ENCODE results near the gene TNFRSF19.
"Not testable (repeated sequence)": the region's sequence is repeated elsewhere in the genome, so short reads cannot be mapped to it uniquely, and the experiment has no call there.

TNFRSF19 gene

DNA sequence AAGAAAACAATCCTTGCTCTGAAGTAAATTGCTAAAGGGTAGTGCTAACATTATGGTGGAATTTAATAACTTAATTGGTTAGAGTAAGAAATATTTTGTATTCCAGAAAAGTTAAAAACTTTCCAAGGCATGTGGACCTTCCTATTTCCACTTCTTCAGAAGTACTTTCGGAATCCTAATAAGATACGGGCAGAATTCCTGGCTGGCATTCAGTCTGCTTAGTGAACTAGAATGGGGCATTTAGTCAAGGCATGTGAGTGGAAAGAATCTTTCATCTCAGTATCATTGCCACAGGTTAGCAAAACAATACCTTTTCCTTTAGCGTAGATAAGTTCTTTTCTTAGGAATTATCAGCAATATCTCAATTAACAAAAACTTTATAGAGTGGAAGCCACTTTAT is 85.1 kb downstream of the TNFRSF19 start:
- DNase-seq (ENCODE audit: low read depth): no peak

DNA sequence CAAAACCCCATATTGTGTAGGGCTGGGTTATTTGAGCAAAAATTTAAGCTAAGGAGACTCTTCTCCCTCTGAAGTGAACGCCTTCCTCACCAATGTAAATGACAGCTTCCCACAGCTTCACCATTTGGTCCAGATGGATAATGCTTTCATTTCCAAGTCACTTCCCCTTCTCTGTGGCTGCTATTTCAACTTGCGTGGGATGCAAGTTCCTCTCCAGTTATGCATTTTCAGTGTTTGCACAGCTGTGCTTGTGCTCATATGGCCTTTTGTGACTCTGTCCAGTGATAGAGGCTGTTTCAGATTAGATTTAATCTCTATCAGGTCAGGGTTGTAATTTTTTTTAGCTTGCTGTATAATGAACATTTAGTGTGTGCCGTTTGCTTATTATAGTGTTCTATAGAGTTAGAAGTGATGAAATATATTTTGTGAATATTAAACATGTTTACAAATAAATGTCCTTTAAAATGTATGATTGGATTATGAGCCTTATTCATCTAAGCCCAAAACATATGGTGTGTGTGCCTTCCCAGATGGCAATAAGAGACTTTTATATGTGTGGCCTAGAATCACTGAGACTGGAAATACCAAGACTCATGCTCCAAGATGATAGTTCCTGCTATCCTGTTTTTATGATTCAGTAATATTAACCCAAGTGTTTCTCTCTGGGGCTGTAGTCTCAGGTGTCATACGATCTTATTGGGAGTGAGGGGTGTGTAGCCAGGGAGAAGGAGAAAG is 86.6 kb downstream of the TNFRSF19 start:
- no peak for DNase-seq (ENCODE audit: low read depth)

DNA sequence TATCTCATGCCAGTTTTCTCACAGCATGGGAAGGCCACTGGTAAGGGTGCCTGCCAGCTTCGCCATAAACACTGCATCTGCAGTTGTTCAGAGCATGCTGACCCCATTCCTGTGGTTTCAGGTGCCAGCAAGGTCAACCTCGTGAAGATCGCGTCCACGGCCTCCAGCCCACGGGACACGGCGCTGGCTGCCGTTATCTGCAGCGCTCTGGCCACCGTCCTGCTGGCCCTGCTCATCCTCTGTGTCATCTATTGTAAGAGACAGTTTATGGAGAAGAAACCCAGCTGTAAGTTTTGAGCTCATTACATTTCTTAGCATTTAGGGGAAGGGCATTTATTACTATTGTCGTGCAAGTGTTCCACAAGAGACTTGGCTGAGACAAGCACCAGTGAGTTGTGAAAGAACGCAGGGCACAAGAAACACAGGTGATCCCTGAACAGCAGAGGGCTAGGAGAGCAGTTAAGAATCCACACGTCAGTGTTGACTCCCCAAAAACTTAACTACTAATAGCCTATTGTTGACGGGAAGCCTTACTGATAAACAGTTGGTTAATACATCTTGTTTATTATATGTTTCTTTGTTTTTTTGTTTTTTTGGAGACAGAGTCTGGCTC is 88.8 kb downstream of the TNFRSF19 start:
- no peak for DNase-seq (ENCODE audit: low read depth)

DNA sequence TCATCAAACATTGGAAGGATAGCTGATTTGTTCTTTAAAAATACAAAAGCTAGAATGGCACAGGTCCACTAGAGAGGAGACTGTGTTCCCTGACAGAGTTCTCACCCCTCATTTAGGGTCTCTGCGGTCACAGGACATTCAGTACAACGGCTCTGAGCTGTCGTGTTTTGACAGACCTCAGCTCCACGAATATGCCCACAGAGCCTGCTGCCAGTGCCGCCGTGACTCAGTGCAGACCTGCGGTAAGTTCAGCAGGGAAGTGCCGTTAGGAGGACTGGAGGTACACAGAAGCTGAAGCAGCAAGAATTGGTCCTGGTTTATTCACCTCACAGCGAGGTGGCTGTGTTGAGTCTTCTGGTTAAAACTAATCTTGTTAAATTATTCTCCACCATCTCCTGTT is 90.0 kb downstream of the TNFRSF19 start:
- peak; percentile 42 for DNase-seq (ENCODE audit: low read depth)

DNA sequence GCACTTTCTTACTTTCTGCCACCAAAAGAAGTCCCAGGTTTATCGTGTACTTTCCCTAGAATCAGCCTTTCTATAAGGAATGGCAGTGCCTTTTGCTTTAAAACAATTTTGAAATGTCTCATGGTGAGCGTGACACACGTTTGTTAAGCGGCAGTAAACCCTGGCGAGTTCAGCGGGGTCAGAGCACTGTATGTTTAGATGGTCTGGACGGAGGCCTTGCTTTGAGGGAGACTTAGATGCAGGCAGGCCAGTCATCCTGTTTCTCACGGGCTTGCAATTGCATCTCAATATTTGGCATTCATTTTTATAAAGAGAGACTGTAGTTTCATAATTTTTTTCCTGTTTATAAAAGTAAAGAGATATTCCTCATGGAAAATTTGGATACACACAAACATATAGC is 96.4 kb downstream of the TNFRSF19 start:
- DNase-seq (ENCODE audit: low read depth): no peak

DNA sequence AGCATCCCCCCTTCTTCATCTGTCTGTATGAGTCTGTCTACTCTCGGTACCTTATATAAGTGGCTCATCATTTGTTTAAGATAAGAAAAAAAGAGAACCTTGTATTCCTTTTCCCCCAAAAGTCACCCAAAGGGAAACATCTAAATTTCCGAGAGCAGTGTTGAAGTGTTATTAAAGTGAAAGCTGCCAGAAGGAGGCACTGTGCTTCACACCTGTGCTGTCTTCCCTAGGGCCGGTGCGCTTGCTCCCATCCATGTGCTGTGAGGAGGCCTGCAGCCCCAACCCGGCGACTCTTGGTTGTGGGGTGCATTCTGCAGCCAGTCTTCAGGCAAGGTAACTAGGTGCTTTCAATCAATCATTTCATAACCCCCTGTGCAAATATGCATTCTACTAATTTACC is 97.5 kb downstream of the TNFRSF19 start:
- DNase-seq (ENCODE audit: low read depth): no peak

DNA sequence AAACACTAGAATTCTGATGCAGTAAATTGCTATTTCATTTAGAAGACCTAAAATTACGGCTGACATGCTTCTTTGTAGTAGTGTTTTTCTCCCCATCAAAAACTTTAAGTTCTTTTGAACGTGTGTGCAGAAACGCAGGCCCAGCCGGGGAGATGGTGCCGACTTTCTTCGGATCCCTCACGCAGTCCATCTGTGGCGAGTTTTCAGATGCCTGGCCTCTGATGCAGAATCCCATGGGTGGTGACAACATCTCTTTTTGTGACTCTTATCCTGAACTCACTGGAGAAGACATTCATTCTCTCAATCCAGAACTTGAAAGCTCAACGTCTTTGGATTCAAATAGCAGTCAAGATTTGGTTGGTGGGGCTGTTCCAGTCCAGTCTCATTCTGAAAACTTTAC is 98.3 kb downstream of the TNFRSF19 start:
- no peak for DNase-seq (ENCODE audit: low read depth)

DNA sequence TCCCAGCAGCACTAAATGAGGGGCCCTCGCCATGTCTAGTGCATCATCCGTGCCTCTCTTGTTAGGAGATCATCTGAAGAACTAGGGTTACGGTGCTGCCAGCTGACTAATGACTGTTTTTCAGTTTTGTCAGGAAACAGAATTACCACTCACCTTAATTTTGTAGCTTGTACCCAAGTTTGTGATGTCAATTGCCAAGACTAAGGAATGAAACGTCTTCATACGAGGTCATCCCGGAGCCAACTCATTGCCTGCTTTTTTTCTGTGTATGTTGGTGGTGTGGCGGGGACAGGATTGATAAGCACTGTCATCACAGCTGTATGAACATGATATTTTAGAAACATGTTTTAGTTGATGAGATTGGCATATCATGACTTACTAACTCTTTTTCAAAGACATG is 100.6 kb downstream of the TNFRSF19 start:
- DNase-seq (ENCODE audit: low read depth): no peak

DNA sequence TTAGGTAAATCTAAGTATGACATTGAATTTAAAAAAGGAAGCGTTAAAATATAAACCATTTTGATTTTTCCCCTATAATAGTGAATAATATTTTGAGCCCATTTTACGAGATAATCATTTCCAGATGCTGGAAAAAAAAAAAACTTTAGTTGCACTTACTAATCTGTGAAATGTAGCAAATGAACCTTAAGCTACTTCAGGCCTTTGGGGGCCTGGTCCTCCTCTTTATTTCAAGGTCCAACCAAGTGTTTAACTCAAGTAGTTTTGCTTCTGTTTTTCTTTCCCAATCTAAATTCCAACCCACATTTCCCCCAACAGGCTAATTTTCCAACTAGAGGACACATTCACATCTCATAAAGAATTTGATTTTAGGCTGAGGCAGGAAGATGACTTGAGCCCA is 101.2 kb downstream of the TNFRSF19 start:
- DNase-seq (ENCODE audit: low read depth): no peak

DNA sequence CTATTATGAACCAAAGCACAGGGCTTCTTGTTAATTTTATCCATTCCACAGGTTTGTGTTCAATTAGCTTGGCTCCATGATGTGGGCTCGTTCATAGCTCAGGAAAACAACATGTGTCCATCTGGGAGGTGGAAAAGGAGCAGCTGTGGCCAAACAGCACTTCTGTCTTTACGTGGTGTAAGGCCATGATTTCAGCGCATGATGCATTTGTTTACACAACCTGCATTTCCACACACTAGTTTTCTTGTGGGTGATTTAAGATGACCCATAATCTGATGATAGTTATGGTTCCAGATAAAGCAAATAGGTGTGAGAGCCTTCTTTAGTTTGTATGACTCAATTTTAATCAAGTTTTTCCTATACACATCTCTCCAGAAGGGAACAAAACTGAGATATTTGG is 101.7 kb downstream of the TNFRSF19 start:
- DNase-seq (ENCODE audit: low read depth): peak; percentile 76

DNA sequence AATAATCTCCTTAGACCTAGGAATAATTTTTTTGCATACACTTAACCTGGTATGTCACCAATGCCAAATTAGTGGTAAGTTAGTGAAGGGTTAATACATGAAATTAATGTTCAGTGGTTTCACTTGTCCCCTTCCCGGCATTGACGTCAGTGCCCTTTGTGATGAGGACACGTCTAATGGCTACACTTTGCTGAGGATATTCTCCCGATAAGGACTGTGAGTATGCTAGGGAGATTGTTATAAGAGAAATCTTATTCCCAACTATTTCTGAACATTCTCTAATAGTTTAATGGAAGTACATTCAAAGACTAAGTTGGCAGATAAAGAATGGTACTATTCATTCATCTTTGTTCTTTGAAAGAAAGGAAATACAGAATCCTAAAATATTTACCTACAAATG is 102.4 kb downstream of the TNFRSF19 start:
- DNase-seq (ENCODE audit: low read depth): no peak

DNA sequence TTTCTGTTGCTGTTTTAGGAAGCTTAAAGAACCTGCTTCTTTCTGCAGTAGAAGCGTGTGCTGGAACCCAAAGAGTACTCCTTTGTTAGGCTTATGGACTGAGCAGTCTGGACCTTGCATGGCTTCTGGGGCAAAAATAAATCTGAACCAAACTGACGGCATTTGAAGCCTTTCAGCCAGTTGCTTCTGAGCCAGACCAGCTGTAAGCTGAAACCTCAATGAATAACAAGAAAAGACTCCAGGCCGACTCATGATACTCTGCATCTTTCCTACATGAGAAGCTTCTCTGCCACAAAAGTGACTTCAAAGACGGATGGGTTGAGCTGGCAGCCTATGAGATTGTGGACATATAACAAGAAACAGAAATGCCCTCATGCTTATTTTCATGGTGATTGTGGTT is 103.1 kb downstream of the TNFRSF19 start:
- peak; percentile 93 for DNase-seq (ENCODE audit: low read depth)

DNA sequence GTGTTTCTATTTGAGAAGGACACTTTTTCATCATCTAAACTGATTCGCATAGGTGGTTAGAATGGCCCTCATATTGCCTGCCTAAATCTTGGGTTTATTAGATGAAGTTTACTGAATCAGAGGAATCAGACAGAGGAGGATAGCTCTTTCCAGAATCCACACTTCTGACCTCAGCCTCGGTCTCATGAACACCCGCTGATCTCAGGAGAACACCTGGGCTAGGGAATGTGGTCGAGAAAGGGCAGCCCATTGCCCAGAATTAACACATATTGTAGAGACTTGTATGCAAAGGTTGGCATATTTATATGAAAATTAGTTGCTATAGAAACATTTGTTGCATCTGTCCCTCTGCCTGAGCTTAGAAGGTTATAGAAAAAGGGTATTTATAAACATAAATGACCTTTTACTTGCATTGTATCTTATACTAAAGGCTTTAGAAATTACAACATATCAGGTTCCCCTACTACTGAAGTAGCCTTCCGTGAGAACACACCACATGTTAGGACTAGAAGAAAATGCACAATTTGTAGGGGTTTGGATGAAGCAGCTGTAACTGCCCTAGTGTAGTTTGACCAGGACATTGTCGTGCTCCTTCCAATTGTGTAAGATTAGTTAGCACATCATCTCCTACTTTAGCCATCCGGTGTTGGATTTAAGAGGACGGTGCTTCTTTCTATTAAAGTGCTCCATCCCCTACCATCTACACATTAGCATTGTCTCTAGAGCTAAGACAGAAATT is 103.8 kb downstream of the TNFRSF19 start:
- DNase-seq (ENCODE audit: low read depth): no peak

DNA sequence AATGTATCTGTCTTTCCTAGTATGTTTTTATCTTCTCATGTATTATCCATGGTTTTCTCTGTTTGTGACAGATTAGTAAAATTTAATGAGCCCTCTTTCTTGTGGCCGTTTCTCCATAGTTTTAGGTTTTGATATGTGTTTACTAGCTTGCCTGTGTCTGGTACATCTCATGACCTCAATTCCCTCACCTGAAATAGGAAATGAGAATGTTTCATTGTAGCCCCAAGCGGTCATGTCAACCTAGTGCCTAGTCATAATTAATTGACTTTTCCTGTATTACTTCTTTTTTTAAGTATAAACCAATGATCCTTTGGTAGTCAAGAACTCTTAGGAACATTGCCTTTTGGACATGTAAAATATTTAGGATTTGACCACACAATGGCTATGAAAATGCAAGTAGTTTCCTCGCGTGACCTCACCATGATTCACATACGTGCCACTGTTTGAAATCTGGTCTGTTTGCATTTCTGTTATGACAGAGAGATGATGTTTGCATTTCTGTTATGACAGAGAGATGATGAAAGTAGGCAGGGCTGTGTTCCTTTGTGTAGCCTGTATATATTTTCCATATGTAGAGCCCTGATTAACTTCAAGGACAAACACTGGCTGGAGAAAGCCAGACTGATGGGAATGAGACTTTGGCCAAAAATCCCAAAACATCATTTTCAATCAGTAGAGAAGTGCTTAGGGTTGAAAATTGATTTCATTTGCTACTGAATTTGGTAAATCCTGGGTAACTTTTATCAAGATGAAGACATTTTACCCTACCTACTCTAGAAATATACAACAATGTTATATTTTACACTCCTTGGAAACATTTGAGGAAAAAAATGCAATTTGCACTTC is 104.8 kb downstream of the TNFRSF19 start:
- peak; percentile 96 for DNase-seq (ENCODE audit: low read depth)

DNA sequence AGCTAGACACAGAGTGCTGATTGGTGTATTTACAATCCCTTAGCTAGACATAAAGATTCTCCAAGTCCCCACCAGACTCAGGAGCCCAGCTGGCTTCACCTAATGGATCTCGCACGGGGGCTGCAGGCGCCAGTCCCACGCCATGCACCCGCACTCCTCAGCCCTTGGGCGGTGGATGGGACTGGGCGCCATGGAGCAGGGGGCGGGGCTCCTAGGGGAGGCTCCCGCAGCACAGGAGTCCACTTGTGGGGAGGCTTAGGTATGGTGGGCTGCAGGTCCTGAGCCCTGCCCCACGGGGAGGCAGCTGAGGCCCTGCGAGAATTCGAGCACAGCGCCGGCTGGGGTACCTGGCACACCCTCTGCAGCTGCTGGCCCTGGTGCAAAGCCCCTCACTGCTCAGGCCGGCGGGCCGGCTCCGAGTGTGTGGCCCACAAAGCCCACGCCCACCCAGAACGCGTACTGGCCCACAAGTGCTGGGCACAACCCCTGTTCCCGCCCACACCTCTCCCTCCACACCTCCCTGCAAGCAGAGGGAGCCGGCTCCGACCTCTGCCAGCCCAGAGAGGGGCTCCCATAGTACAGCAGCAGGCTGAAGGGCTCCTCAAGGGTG is 107.6 kb downstream of the TNFRSF19 start:
- DNase-seq (ENCODE audit: low read depth): not testable (repeated sequence)

DNA sequence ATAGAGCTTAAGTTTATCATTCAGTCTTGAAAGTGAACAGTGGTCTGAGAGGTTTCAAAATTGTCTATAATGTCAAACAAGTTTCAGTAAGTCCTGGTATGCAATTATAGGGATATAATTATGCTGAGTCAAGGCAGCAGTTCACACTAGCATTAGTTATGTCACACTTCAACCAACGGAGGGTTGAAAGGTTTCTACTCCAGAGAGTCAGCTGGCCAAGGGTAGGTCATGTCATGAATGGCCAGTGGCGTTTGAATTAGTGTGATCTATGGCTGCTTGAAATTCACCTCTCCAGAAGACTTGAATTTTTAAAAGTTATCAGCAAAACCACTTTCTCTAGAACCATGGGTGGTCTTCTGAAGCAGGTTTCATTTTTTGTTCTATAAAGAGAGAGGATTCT is 108.6 kb downstream of the TNFRSF19 start:
- DNase-seq (ENCODE audit: low read depth): peak; percentile 30

DNA sequence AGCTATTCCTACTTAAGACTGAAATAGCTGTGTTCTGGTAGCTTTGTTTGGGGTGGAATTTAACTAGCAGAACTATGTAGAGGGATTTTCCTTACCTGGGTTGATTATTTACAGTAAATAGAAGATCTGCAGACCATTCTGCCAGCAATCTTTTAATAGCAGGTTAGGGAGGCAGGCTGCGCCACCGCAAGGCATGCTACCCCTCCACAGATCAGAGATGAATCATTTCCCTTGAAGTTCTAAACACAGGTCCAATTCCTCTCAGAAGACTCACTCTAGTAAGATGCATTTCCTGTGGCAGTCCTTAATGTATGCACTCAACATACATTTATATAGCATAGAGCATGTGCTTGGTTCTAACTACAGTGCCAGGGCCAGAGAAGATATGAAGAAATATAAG is 109.0 kb downstream of the TNFRSF19 start:
- peak; percentile 95 for DNase-seq (ENCODE audit: low read depth)

DNA sequence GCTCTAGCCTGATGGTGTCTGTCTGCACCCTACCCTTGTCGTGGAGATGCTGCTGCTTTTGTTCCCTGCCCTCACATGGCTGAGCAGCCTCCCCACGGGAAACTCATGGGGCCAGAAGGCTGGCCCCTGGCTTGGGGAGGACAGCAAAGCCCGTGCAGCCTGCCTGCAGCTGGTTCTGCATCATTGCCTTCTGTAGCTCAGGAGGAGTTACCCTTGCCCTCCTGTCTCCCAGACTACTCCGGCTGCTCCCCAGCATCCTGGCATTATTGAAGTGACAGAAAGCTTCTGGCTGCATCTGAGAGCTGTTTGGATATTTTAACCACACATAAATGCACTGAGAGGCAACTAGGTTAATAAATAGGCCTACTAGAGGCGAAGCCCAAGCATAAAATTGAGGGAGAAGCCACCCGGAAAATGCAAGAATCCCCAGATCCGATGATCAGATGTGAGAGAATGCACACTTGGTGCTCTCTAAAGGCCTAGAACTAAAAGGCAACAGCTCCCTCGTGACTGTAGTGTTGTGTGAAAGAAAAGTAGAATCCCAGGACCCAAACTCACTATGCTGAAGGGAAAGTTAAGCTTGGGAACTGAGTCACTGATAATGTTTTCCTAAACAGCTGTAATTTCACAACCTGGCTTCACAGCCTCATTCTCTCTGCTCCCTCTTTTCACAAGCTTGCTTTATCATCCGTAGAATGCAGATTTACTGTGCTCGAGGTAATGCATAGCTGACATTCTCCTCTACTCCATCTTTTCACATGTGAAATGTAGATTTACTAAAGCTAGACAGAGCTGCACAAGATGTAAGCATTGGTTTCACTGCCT is 110.8 kb downstream of the TNFRSF19 start:
- DNase-seq (ENCODE audit: low read depth): peak; percentile 26

DNA sequence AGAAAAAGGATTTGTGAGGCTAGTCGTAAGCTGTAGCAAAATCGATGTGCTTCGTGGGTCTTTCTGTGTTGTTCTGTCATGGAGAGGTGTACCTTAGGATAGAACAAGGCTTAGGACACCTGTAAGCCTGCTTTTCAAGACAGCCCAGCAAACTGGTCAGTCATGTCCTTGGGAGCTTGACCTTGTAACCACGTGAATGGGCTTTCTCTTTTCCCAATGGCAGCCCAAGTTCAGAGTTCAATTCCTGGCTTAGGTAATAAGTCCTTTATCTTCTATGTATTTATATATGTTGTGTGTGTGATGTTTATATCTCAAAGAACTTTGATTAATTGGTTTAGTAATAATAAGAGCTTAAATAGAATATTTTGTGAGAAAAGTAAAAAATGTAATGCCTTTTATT is 112.9 kb downstream of the TNFRSF19 start:
- no peak for DNase-seq (ENCODE audit: low read depth)

DNA sequence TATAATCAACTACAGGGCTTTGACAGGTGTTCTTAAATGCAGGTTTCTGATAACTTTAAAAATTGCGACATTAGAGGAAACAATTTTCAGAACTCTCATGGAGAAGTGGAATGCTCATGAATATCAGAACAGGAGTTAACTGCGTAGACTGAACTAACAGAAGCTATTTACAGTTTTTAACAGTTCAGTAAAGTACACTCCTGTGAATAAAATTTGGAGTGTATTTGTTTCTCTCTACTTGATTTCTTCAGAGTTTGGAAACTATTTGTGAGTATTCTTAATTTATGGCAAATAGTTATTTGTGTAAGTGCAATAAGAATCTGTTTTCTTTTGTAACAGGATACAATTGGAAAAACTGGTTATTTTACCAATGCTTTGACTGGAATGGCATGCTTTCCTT is 114.4 kb downstream of the TNFRSF19 start:
- DNase-seq (ENCODE audit: low read depth): no peak

DNA sequence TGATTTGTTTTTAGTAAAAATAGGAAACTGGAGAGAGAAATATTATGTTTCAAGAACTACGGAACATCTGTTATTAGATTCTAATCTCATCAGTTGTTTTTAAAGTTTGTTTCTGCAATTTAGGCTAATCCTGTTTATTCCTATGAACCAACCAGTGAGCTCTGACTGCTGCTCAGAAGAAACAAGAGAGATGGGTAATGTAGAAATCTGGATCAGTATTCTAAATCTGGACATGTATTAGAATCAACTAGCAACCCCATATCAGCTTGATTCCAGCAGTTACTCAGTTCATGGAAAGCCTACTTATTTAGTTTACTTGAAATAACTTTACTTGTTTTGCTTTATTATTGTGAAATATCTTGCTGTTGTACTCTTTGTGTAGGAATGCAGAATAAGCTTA is 115.2 kb downstream of the TNFRSF19 start:
- DNase-seq (ENCODE audit: low read depth): no peak
